GM19395 (cell line): Measurements from ENCODE around the gene SEMA4D.
"Not testable (repeated sequence)": the region's sequence is repeated elsewhere in the genome, so short reads cannot be mapped to it uniquely, and the experiment has no call there.

Experiments used
- ATAC-seq: cut with Tn5 transposase; IDR thresholded peaks from one replicate; pipeline ENCODE4 v1.9.1; 2021; ENCODE audit warnings: mild to moderate bottlenecking, moderate library complexity; ENCODE audit not compliant: unreplicated experiment

SEMA4D gene

GRCh38 chr9:89359751-89360261 is 138.1 kb downstream of the SEMA4D start:
- no peak for ATAC-seq

GRCh38 chr9:89358985-89359384 is 138.9 kb downstream of the SEMA4D start:
- no peak for ATAC-seq

DNA sequence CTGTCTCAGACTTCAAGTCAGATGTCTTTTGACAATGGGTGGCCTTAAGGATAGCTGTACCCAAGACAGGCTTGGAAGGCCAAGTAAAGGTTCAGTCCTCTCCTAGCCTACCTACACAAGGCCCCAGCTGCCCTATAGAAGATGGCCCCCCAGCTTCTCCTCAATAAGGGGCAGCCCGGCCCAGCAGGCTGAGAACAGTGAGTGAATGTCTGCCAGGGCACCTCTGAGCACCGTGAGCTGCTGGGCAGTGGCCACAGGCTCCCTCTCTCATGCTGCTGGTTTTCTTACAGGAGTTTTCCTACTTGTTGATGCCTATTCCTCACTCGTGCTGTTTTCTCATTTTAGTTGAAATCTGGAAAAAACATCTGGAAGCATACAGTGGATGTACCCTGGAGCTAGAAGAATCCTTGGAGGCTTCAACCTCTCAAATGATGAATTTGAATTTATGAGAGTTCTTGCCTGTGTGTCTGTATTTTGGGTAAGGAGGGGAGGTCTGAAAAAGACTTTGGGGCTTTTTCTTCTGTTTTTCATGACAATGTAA is 139.5 kb downstream of the SEMA4D start:
- ATAC-seq = no peak

GRCh38 chr9:89357331-89358197 is 140.3 kb downstream of the SEMA4D start:
- no peak for ATAC-seq

GRCh38 chr9:89356782-89357181 is 141.1 kb downstream of the SEMA4D start:
- ATAC-seq = no peak

- no peak for ATAC-seq
These were observed 143.4 kb downstream of the SEMA4D start for GRCh38 chr9:89354471-89354870.

- no peak for ATAC-seq
These were observed 143.9 kb downstream of the SEMA4D start for GRCh38 chr9:89353989-89354388.

DNA sequence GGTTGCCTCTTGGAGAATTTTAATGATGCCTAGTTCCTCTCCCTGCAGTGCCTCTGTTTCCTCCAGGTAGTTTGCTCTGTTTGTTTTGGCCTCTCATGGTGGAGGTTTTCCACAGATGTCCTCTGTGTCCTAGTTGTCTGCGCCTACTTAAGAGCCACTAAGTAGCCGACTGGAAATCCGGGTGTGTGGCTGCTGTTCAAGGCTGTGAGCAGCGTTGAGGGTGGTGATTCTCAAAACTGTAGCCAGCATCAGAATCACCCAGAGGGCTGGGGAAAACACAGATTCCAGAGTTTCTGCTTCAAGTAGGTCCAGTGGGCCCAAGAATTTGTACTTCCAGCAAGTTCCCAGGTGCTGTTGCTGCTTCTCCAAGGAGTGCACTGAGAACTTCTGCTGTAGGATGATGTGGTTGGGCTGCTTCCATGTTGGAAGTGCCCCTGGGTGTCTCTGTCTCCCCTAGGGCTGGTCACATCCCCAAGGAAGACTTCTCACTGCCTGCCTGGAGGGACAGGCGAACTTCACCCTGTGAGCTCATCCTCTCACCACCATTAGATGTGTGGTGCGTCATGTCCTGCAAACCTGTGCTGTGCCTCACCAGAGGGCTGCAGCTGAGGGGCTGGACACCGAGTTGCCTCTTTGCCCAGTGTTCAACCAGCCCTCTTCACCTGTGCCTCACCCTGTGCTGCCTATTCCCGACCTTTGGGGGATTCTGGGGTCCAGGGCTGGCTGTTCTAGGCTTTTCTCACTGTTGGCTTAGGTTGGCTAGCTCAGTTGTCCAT is 144.9 kb downstream of the SEMA4D start:
- ATAC-seq = no peak

- no peak for ATAC-seq
These were observed 145.5 kb downstream of the SEMA4D start for GRCh38 chr9:89352451-89352850.

- ATAC-seq = no peak
These were observed 146.2 kb downstream of the SEMA4D start for GRCh38 chr9:89351584-89352300.

- ATAC-seq = no peak
These were observed 146.8 kb downstream of the SEMA4D start for GRCh38 chr9:89350988-89351557.

GRCh38 chr9:89349607-89350006 is 148.3 kb downstream of the SEMA4D start:
- ATAC-seq = no peak

GRCh38 chr9:89347651-89348050 is 150.3 kb downstream of the SEMA4D start:
- ATAC-seq = no peak

DNA sequence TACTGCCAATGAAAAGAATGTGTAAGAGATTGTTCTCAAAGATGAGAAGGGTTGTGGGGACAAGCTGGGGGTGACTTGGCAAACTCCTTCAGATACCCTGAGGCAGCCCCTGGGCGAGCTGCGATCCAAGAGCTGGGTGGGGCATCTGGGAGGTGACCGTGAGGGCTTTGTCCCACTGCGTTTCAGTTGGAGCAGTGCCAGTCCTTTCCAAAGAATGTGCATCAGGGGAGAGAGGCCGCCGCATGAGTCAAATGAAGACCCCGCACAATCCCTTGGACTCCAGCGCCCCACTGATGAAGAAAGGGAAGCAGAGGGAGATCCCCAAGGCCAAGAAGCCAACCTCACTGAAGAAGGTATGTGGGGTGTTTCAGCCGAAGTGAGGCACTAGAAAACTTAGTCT is 151.2 kb downstream of the SEMA4D start:
- ATAC-seq = no peak

- no peak for ATAC-seq
These were observed 152.4 kb downstream of the SEMA4D start for GRCh38 chr9:89345476-89345875.

DNA sequence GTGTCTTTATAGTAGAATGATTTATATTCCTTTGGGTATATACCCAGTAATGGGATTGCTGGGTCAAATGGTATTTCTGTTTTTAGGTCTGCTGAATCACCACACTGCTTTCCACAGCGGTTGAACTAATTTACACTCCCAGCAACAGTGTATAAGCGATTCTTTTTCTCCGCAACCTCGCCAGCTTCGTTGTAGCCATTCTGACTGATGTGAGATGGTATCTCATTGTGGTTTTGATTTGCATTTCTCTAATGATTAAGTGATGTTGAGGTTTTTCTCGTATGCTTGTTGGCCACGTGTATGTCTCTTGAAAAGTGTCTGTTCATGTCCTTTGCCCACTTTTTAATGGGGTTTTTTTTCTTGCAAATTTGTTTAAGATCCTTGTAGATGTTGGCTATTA is 154.1 kb downstream of the SEMA4D start:
- not testable (repeated sequence) for ATAC-seq

GRCh38 chr9:89342948-89343347 is 155.0 kb downstream of the SEMA4D start:
- ATAC-seq = no peak

GRCh38 chr9:89342213-89342612 is 155.7 kb downstream of the SEMA4D start:
- no peak for ATAC-seq

DNA sequence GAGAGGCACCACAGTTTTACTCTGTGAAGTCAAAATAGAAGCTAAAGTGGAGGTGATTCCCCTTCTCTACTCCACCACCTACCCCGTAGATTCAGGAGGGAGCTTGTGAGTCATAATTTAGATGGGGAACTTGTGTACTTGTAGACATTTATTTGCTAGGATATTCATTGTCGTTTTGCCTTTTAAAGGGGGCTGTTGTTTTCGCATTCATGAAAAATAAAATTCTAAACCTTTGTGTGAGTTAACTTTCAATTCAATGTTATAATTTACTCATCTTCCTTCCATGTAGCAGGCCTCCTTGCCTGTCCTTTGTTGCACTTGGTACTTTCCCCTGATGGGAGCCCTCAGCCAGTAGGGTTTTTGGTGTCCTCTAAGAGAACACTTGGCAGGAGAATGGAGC is 157.6 kb downstream of the SEMA4D start:
- peak; percentile 72 for ATAC-seq

GRCh38 chr9:89339807-89340206 is 158.1 kb downstream of the SEMA4D start:
- ATAC-seq = no peak

DNA sequence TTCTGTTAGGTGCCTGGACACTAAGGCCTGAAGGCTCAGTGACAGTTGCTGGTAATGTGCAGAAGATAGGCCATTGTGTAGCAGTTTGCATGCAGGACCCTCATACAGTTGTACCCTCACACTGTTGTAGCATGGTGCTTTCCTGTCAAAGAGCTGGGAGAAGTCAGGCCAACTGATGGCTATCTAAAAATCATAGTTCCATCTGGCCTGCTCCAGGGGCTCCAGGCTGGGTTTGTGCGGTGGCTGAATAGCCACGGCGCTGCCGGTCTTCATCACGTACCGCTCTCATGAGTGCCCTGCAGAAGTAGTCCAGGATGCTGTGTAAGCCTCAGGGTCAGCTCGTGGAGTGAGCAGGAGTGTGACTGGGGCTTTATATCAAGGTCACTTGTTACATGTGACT is 167.4 kb downstream of the SEMA4D start:
- no peak for ATAC-seq
